ENCODE results near the gene SGF29.
A peak's percentile ranks its signal among the peaks of the same experiment; 100 is the strongest.
"Not testable (repeated sequence)": the region's sequence is repeated elsewhere in the genome, so short reads cannot be mapped to it uniquely, and the experiment has no call there.

SGF29 gene

DNA sequence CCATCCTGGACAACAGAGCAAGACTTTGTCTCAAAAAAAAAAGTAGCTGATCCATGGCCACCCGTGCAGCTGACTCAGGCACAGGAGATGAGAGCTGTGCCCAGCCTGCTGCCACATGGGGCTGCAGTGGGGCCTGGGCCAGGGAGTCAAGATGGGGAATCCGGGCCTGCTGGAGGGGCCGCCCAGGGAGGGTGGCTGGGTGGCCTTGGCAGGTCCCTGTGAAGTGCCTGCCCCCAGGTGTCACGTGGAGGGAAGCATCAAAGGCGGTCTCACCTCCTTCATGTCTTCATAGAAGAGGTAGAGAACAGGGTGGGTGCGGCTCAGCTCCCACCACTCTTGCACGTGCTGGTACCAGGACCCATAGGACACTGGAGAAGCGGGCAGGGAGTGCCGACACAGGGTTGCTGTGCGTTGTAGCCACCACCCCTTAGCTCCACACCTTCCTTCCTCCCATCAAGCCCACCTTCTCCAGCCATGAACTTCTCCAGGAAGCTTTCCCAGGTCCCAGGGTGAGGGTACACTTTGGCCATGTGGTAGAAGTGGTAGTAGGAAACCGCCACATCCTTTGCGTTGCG lies 39.3 kb downstream of the SGF29 start:
- no peak for DNase-seq (ENCODE audit: low read depth)
- TF ChIP-seq, protein P1, sequence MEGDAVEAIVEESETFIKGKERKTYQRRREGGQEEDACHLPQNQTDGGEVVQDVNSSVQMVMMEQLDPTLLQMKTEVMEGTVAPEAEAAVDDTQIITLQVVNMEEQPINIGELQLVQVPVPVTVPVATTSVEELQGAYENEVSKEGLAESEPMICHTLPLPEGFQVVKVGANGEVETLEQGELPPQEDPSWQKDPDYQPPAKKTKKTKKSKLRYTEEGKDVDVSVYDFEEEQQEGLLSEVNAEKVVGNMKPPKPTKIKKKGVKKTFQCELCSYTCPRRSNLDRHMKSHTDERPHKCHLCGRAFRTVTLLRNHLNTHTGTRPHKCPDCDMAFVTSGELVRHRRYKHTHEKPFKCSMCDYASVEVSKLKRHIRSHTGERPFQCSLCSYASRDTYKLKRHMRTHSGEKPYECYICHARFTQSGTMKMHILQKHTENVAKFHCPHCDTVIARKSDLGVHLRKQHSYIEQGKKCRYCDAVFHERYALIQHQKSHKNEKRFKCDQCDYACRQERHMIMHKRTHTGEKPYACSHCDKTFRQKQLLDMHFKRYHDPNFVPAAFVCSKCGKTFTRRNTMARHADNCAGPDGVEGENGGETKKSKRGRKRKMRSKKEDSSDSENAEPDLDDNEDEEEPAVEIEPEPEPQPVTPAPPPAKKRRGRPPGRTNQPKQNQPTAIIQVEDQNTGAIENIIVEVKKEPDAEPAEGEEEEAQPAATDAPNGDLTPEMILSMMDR (IDR thresholded peaks at IDR 0.05; ENCODE audit: low read depth, low read length), result no peak
- TF ChIP-seq POLR2A (IDR thresholded peaks at IDR 0.05; ENCODE audit: extremely low read depth, insufficient read length) (no peak), MYC (IDR thresholded peaks at IDR 0.05; ENCODE audit: low read depth, low read length) (no peak)
- TF ChIP-seq, protein P2, sequence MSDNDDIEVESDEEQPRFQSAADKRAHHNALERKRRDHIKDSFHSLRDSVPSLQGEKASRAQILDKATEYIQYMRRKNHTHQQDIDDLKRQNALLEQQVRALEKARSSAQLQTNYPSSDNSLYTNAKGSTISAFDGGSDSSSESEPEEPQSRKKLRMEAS (IDR thresholded peaks at IDR 0.05; ENCODE audit: low read depth, low read length), result no peak

DNA sequence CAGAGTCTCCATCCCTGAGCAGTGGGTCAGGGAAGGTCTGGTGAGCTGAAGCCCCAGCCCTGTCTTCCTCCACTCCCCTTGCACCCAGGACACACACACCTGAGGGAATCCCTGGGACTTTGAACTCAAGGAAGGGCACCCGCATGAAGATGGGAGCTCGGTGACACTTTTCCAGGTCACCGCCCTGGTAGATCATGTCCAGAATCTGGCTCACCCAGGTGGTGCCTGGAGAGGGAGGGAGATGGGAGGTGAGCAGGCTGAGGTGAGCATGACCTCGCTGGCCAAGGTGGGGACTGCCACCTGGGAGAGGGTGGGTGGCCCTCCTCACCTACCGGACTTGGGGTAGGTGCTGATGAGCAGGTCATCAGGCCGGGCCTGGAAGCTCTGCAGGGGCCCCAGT lies 41.7 kb downstream of the SGF29 start:
- H3K4me3 ChIP-seq (ENCODE audit: low read depth, low read length); DNase-seq (ENCODE audit: low read depth): not testable (repeated sequence)

More for the DNA sequence above, 39.3 kb downstream of the SGF29 start:
- no peak overlapping the region for H3K4me3 ChIP-seq (ENCODE audit: low read depth, low read length)

DNA sequence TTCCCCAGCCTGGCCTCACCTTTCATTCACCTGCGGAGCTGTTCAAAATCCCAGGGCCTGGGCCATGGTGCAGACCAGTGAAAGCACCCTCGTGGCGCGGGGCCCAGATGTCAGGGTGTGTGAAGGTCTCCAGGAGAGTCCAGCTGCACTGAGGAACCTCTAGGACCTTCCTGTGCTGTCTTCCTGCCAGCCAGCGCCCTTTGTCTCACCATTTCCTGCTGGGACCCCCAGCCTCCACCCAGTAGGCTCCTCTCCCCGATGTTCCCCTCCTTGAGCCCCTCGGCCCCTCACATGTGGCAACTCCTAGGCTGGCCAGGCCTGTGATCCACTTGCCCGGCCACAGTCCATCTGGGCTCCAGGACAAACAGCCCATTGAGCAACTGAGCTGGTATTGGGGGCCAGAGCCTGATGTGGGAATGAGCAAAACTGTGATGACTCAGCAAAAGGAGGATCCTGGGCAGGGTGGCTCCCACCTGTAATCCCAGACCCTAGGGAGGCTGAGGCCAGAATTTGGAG lies 42.5 kb downstream of the SGF29 start:
- DNase-seq (ENCODE audit: low read depth), result no peak
- H3K4me3 ChIP-seq (ENCODE audit: low read depth, low read length), result no peak overlapping the region
- TF ChIP-seq POLR2A (IDR thresholded peaks at IDR 0.05; ENCODE audit: extremely low read depth, insufficient read length) (no peak), MYC (IDR thresholded peaks at IDR 0.05; ENCODE audit: low read depth, low read length) (no peak)
- TF ChIP-seq, protein P2 (IDR thresholded peaks at IDR 0.05; ENCODE audit: low read depth, low read length), result no peak
- TF ChIP-seq, protein P1 (IDR thresholded peaks at IDR 0.05; ENCODE audit: low read depth, low read length), result no peak

DNA sequence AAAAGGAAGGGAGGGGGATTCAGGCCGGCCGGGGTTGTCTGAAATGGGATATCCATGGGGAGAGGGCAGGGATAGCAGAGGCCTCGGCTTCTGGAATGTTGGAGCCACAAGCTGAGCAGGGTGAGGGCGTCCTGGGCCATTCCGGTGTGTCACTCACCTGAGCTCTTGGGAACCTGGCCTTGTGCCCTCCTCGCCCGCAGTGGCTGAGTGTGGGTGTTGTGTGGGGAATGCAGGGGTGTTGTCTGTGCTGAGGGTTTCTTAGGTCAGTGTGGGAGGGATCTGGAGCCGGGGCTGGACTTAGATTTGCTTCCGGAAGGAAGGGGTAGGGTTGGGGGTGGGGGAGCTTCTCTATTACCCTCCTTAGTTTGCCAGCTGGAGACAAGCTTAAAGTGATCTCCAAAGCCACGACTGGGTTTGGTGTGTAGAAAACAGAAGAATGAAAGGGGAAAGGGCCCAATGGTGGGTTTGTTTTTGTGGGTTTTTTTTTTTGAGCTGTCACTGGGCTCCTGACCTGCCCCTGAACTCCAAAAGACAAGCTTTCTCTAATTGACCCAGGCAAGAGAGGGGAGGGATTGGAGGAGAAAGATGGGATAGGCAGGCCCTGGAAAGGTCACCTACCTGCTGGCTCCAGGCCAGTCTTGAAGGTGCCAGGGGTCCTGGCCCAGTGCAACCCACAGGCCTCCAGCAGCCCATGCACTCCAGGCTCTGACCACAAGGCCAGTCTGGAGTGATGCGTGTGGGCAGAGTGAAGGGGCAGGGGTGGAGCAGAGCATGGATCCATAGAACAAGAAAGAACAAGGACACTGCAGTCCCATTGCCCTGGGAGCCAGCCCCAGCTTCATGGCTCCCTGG lies 43.3 kb downstream of the SGF29 start, which contains the start of gene SULT1A2:
Gene SULT1A2, minus strand, starts transcription at position 211 of the 852 bp plus-strand sequence. CDS start 1,120 bp downstream, outside the sequence.
- no peak within 1 kb of the TSS for H3K4me3 ChIP-seq (ENCODE audit: low read depth, low read length)
- peak; percentile 51 for DNase-seq (ENCODE audit: low read depth)
- TF ChIP-seq, protein P1 (IDR thresholded peaks at IDR 0.05; ENCODE audit: low read depth, low read length), result no peak
- TF ChIP-seq, protein P2 (IDR thresholded peaks at IDR 0.05; ENCODE audit: low read depth, low read length), result no peak
- no peak for TF ChIP-seq POLR2A (IDR thresholded peaks at IDR 0.05; ENCODE audit: extremely low read depth, insufficient read length)
- no peak for TF ChIP-seq MYC (IDR thresholded peaks at IDR 0.05; ENCODE audit: low read depth, low read length)

DNA sequence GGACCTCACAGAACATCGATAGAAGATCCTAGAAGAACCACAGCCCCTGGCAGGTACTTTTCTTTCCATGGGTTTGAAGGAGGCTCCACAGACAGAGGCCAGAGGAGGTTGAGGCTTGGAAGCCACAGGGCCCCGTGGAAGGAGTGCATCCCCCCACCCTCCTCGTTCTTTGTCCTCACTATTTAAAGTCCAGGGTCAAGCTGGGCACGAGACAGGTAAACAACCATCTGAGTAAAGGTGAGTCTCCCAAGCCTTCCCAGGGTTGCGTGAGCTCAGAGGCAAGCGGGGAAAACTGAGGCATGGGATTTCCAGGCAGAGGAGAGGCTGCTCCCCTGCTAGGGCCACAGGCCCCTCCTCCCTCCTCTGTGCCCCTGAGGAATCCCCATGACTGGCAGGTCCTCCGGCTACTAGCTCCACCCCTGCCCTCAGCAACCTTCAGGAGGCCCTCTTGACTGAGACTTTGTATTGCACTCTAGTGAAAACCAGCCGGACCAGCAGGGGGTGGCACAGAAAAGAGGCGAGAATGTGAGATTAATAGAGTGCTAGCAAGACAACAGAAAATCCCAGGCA lies 44.1 kb downstream of the SGF29 start:
- DNase-seq (ENCODE audit: low read depth), result peak; percentile 68
- TF ChIP-seq, protein P2 (IDR thresholded peaks at IDR 0.05; ENCODE audit: low read depth, low read length), result no peak
- no peak for TF ChIP-seq POLR2A (IDR thresholded peaks at IDR 0.05; ENCODE audit: extremely low read depth, insufficient read length)
- TF ChIP-seq, protein P1 (IDR thresholded peaks at IDR 0.05; ENCODE audit: low read depth, low read length), result no peak
- TF ChIP-seq MYC (IDR thresholded peaks at IDR 0.05; ENCODE audit: low read depth, low read length), result no peak
- no peak overlapping the region for H3K4me3 ChIP-seq (ENCODE audit: low read depth, low read length)

DNA sequence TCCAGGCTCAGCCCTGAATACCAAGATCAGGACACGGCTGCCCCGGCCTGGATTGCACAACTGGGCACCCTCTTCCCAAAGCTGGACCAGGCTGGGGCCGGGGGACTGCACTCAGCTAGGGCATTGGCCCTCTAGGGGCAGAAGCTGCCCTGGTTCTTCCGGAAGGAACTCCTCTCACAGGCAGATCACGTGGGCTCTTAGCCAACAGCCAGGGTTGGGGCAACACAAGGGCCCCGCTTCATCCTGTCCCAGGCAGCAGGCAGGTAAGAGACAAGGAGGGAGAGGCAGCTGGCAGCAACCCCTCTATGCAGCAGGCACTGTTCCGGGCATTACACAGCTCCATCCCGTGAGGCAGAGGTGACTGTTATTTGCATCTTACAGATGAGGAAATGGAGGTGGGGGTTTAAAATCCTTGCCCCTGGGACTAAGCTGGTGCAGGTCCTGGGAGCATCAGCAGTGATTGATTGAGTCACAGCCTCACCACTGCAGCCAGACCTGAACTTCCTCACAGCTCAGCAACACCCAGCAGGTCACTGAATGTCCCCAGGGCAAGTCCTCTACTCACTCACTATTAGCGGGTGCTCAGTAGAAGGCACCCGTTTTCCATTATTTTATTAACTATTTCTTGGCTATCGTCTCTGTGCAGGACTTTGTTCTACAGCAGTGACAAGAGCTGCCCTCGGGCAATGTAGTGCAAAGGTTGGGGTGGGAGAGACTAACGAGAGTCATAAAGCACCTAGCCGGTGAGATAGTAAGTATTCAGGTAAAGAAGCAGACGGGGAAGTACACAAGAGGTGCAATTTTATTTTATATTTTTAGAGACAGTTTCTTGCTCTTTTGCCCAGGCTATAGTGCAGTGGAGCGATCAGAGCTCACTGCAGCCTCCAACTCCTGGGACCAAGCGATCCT lies 45.9 kb downstream of the SGF29 start:
- not testable (repeated sequence) for H3K4me3 ChIP-seq (ENCODE audit: low read depth, low read length); DNase-seq (ENCODE audit: low read depth)

DNA sequence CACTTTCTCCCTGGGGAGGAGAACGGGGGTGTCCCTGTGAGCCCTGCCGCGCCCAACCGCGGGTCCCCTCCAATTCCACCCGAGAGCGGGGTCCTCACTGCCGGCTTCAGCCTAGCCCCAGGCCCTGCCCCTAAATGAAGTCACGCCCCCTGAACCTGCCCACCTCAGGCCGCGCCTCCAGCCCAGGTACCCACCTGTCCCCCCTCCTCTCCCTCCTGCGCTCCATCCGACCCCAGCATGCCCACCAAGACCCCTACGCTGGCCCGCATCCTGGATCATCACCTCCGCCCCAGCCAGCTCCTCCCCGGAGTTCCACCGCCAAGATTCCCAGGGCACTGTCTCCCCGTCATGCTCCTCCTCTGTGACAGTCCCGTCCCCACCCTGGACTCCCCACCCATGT lies 47.2 kb downstream of the SGF29 start:
- not testable (repeated sequence) for DNase-seq (ENCODE audit: low read depth); H3K4me3 ChIP-seq (ENCODE audit: low read depth, low read length)

DNA sequence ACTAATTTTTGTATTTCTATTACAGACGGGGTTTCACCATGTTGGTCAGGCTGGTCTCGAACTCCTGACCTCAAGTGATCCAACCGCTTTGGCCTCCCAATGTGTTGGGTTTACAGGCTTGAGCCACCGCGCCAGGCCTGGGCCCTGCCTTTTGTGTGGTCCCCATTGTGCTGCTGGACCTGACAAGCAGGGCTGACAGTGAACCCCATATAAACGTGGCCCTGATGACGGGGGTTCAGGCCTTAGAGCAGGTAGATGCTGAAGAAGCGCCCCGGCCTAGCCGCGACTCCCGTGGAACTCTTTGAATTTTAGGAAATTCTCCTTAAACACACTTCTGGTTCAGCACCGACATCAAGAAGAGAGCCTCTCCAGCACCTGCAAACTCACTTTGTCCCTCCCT lies 47.9 kb downstream of the SGF29 start:
- DNase-seq (ENCODE audit: low read depth), result not testable (repeated sequence)

DNA sequence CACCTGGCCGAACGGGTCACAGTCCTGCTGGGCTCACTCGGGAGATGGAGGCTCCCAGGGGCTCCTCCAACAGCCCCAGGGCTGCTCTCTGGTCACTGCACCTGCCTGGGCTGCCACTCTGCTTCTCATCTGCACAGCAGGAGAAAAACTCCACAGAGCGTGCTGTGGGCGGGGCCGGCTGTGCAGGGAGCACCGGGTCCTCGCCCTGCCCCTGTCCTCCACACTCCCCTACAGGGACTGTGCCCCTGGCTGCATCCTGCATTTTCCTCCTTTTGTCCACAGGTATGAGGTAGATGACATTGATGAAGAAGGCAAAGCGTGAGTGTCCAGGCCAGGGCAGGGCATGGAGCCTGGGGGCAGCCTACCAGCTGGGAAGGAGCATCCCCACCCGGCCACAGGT lies 48.3 kb downstream of the SGF29 start:
- not testable (repeated sequence) for DNase-seq (ENCODE audit: low read depth); H3K4me3 ChIP-seq (ENCODE audit: low read depth, low read length)

More for the DNA sequence above, 47.9 kb downstream of the SGF29 start:
- H3K4me3 ChIP-seq (ENCODE audit: low read depth, low read length), result not testable (repeated sequence)

All from NB4 (cell line).